ENCODE measurements around the gene CROCC2.

CROCC2 gene

DNA sequence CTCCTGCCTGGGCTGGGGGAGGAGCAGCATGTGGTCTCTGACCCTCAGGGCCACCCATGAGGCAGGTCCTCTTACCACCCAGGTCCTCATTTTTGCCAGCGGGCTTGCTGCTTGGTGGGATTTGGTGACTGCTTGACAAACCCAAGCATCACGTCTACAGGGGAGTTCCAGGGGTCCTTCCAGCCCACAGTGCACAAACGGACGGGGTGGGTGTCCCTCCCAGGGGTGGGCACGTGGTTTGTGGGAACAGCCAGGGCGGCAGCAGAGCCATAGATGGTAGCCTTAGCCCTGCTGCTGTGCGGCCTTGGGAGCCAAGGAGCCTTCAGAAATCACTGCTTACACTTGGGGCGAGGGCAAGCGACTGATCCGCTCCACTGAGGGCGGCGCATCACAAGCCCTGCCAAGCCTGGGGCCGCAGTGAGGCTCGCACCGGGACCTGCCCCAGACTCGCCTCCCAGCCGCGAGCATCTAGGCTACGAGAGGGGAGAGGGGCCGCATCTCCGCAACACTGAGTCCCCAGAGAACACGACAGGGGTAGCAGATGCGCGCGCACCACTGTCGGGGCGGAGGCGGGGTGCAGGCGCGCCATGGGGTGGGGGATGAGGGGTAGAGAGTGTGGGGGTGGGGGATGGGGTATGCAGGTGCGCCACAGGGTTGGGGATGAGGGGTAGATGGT is 129.1 kb downstream of the CROCC2 start:
- H4K20me1 ChIP-seq (ENCODE audit: control insufficient read depth, insufficient read depth, low read depth, low read length): no peaks in the 10 kb centered on the region
- peaks cover 42% of the 10 kb centered on the region for H3K4me1 ChIP-seq (ENCODE audit: control insufficient read depth, low read length)
- TF ChIP-seq EZH2phosphoT487 (IDR thresholded peaks at IDR 0.05; ENCODE audit: borderline replicate concordance, low read length): no peak
- TF ChIP-seq, protein P1, sequence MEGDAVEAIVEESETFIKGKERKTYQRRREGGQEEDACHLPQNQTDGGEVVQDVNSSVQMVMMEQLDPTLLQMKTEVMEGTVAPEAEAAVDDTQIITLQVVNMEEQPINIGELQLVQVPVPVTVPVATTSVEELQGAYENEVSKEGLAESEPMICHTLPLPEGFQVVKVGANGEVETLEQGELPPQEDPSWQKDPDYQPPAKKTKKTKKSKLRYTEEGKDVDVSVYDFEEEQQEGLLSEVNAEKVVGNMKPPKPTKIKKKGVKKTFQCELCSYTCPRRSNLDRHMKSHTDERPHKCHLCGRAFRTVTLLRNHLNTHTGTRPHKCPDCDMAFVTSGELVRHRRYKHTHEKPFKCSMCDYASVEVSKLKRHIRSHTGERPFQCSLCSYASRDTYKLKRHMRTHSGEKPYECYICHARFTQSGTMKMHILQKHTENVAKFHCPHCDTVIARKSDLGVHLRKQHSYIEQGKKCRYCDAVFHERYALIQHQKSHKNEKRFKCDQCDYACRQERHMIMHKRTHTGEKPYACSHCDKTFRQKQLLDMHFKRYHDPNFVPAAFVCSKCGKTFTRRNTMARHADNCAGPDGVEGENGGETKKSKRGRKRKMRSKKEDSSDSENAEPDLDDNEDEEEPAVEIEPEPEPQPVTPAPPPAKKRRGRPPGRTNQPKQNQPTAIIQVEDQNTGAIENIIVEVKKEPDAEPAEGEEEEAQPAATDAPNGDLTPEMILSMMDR (IDR thresholded peaks at IDR 0.05; ENCODE audit: low read depth, low read length, poor library complexity, severe bottlenecking): no peak
- peaks cover 3% of the 10 kb centered on the region; the same call in 1 of the 2 replicates for H3F3A ChIP-seq (ENCODE audit: control insufficient read depth, insufficient read depth)
- H3K27me3 ChIP-seq (ENCODE audit: control insufficient read depth, low read length): peaks cover 7% of the 10 kb centered on the region
- H3K79me2 ChIP-seq (ENCODE audit: control insufficient read depth, low read length): peaks cover 36% of the 10 kb centered on the region
- H3K9me3 ChIP-seq (ENCODE audit: control insufficient read depth, insufficient read depth, low read length): no peaks in the 10 kb centered on the region
- no peak overlapping the region for H3K27ac ChIP-seq (ENCODE audit: low read depth, low read length)
- H3K9me2 ChIP-seq (replicated peaks; ENCODE audit: control insufficient read depth, low read length): no peaks in the 10 kb centered on the region
- no peak overlapping the region for H3K4me3 ChIP-seq (ENCODE audit: low read length)
- H3K4me2 ChIP-seq (ENCODE audit: low read length): no peak overlapping the region
- H3K36me3 ChIP-seq (ENCODE audit: control insufficient read depth, low read length): peaks cover 25% of the 10 kb centered on the region

DNA sequence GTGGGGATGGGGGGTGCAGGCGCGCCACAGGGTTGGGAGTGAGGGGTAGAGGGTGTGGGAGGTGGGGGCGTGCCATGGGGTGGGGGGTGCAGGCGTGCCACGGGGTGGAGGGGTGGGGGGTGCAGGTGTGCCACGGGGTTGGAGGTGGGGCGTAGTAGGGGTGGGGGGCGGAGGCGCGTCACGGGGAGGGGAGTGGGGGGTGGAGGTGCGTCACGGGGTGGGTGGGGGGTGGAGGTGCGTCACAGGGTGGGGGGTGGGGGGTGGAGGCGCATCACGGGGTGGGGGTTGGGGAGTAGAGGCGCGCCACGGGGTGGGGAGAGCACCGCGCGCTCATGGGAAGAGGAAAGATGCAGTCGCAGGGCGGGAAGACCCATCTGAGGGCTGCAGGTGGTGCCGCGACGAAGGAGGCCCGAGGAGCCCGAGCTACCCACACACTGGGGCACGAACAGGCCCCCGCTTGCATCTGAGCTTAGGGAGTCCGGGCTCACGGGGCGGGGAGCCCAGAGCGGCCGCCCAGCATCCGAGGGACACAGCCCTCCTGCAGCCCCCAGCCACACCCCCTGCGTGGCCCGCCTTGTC is 129.8 kb downstream of the CROCC2 start:
- H3K9me3 ChIP-seq (ENCODE audit: control insufficient read depth, insufficient read depth, low read length): no peaks in the 10 kb centered on the region
- TF ChIP-seq EZH2phosphoT487 (IDR thresholded peaks at IDR 0.05; ENCODE audit: borderline replicate concordance, low read length): no peak
- TF ChIP-seq, protein P1 (IDR thresholded peaks at IDR 0.05; ENCODE audit: low read depth, low read length, poor library complexity, severe bottlenecking): no peak
- H3K4me1 ChIP-seq (ENCODE audit: control insufficient read depth, low read length): peaks cover 48% of the 10 kb centered on the region
- H3K9me2 ChIP-seq (replicated peaks; ENCODE audit: control insufficient read depth, low read length): no peaks in the 10 kb centered on the region
- peaks cover 9% of the 10 kb centered on the region for H3F3A ChIP-seq (ENCODE audit: control insufficient read depth, insufficient read depth)
- H3K4me3 ChIP-seq (ENCODE audit: low read length): peak overlapping the region; percentile 95
- peaks cover 39% of the 10 kb centered on the region for H3K79me2 ChIP-seq (ENCODE audit: control insufficient read depth, low read length)
- H3K36me3 ChIP-seq (ENCODE audit: control insufficient read depth, low read length): peaks cover 29% of the 10 kb centered on the region
- H4K20me1 ChIP-seq (ENCODE audit: control insufficient read depth, insufficient read depth, low read depth, low read length): no peaks in the 10 kb centered on the region
- H3K27me3 ChIP-seq (ENCODE audit: control insufficient read depth, low read length): peaks cover 7% of the 10 kb centered on the region
- no peak overlapping the region for H3K27ac ChIP-seq (ENCODE audit: low read depth, low read length)
- H3K4me2 ChIP-seq (ENCODE audit: low read length): peak overlapping the region; percentile 95

DNA sequence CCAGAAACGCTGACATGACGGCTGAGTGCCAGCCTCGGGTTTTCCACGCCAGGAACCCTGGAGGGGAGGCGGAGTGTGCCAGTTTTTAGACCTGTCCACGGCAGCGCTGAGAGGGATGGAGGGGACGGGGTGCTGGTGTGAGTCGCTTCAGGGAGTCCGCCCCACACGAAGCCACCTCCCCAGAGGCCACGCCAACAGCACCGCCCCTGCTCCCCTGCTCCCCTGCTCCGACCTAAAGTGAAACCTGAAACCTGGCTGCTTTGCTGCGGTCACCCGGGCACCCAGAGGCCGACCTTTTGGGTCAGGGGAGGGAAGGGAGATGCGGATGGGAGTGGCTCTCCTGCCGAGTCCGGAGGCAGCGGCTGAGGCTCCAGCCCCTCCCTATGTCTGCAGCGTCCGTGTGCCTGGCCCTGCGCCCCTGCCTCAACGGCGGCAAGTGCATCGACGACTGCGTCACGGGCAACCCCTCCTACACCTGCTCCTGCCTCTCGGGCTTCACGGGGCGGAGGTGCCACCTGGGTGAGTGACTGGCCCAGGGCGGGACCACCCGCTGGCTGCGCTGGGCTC is 130.3 kb downstream of the CROCC2 start:
- no peaks in the 10 kb centered on the region for H3K9me3 ChIP-seq (ENCODE audit: control insufficient read depth, insufficient read depth, low read length)
- H4K20me1 ChIP-seq (ENCODE audit: control insufficient read depth, insufficient read depth, low read depth, low read length): no peaks in the 10 kb centered on the region
- TF ChIP-seq EZH2phosphoT487 (IDR thresholded peaks at IDR 0.05; ENCODE audit: borderline replicate concordance, low read length): no peak
- TF ChIP-seq, protein P1 (IDR thresholded peaks at IDR 0.05; ENCODE audit: low read depth, low read length, poor library complexity, severe bottlenecking): no peak
- peak overlapping the region; percentile 95 for H3K4me3 ChIP-seq (ENCODE audit: low read length)
- H3K4me1 ChIP-seq (ENCODE audit: control insufficient read depth, low read length): peaks cover 54% of the 10 kb centered on the region
- peaks cover 15% of the 10 kb centered on the region for H3F3A ChIP-seq (ENCODE audit: control insufficient read depth, insufficient read depth)
- peak overlapping the region; percentile 95 for H3K4me2 ChIP-seq (ENCODE audit: low read length)
- no peaks in the 10 kb centered on the region for H3K9me2 ChIP-seq (replicated peaks; ENCODE audit: control insufficient read depth, low read length)
- H3K27ac ChIP-seq (ENCODE audit: low read depth, low read length): peak overlapping the region; percentile 95
- peaks cover 29% of the 10 kb centered on the region for H3K36me3 ChIP-seq (ENCODE audit: control insufficient read depth, low read length)
- peaks cover 39% of the 10 kb centered on the region for H3K79me2 ChIP-seq (ENCODE audit: control insufficient read depth, low read length)
- peaks cover 7% of the 10 kb centered on the region for H3K27me3 ChIP-seq (ENCODE audit: control insufficient read depth, low read length)
